Naive thymus-derived CD8-positive, alpha-beta T cell (primary cell): ENCODE data around the gene PXN. TPM values are rescaled to one million over a fixed set of nuclear protein-coding genes. Genes with fewer than 3 reads are reported as not detected.
A peak's percentile ranks its signal among the peaks of the same experiment; 100 is the strongest.
"Not testable (repeated sequence)": the region's sequence is repeated elsewhere in the genome, so short reads cannot be mapped to it uniquely, and the experiment has no call there.

ENCODE experiments used
- ATAC-seq, 2 donors: fragments of 150-1000 bp; cut with Tn5 transposase in 1 of 2; sonication (Bioruptor Pico), chemical (Tn5 transposase) in 1 of 2; 1 replicate in 1 of 2; 2 replicates in 1 of 2; pipeline ENCODE4 v1.10.0; 2021; ENCODE audit warnings: mild to moderate bottlenecking in 2 of 2, moderate library complexity in 2 of 2
- POLR2A ChIA-PET: fragments of 350-600 bp; sonication (Branson Sonifier 250); formaldehyde crosslinking; loops from one replicate; lab custom pipeline; 2021; ENCODE audit warnings: antibody characterized with exemption; lab: Charles Lee
- DNase-seq, 10 donors: peaks; one replicate each; pipeline versions ENCODE4 v3.0.0 to v3.0.0-alpha.2; 2020 to 2022
- H3K27ac Mint-ChIP-seq, 10 donors: one replicate each; pipeline ENCODE4 v1.8.0; 2020 to 2022; ENCODE audit warnings: mild to moderate bottlenecking in 10 of 10, mixed read lengths in 10 of 10, moderate library complexity in 4 of 10, inconsistent platforms in 1 of 10
- H3K27me3 Mint-ChIP-seq, 5 donors: one replicate each; pipeline ENCODE4 v1.8.0; 2021 to 2022; ENCODE audit warnings: mixed read lengths in 5 of 5
- H3K36me3 Mint-ChIP-seq, 3 donors: one replicate each; pipeline ENCODE4 v1.8.0; 2020 to 2022; ENCODE audit warnings: mixed read lengths in 3 of 3, mild to moderate bottlenecking in 2 of 3, inconsistent platforms in 1 of 3
- H3K4me1 Mint-ChIP-seq, 4 donors: one replicate each; pipeline ENCODE4 v1.8.0; 2021 to 2022; ENCODE audit warnings: mixed read lengths in 4 of 4
- H3K4me3 Mint-ChIP-seq, 10 donors: one replicate each; pipeline ENCODE4 v1.8.0; 2020 to 2022; ENCODE audit warnings: mild to moderate bottlenecking in 10 of 10, mixed read lengths in 10 of 10, moderate library complexity in 6 of 10, inconsistent platforms in 1 of 10
- H3K9me3 Mint-ChIP-seq, 9 donors: one replicate each; pipeline ENCODE4 v1.8.0; 2020 to 2022; ENCODE audit warnings: mixed read lengths in 9 of 9, mild to moderate bottlenecking in 3 of 9, inconsistent platforms in 1 of 9, moderate library complexity in 1 of 9
- polyA plus RNA-seq, 3 donors: library from polyadenylated mRNA; unstranded; fragments of 300-500 nt; fragmentation: Illumina TruSeq; gene quantifications; one replicate each; pipeline ENCODE4 v1.2.3, GENCODE V29; 2021
- total RNA-seq, 8 experiments: library from RNA in 2 of 8; stranded (reverse) in 2 of 8; gene quantifications; one replicate each; pipeline ENCODE4 v1.2.3 and lab custom pipeline; 2021 to 2026

Gene PXN
- total and polyA plus RNA-seq, 5 experiments from 2014 or later: 64.3 to 96.6 (median 93.9) TPM

- no peak overlapping the region for H3K27ac Mint-ChIP-seq
Observed at GRCh38 chr12:120221576-120221900, 44.0 kb downstream of the PXN start.

GRCh38 chr12:120220838-120221575, 44.5 kb downstream of the PXN start:
- H3K27me3 Mint-ChIP-seq: no peaks in the 10 kb centered on the region
- no peaks in the 10 kb centered on the region for H3K9me3 Mint-ChIP-seq
- peaks cover 0 to 61% (median 0%) of the 10 kb centered on the region in 3 donors for H3K36me3 Mint-ChIP-seq
- POLR2A ChIA-PET: interaction anchor here (1.1 to 2.0 kb wide), 3 partner anchors 19 to 71 kb away, joined by 3 to 9 read pairs (median 3); partner anchors contain the start of gene RPLP0
- peaks cover 13 to 24% (median 19%) of the 10 kb centered on the region in 4 donors for H3K4me1 Mint-ChIP-seq
- DNase-seq (no peak), ATAC-seq (no peak)
- H3K4me3 Mint-ChIP-seq: peak overlapping the region in 1 of 10 donors; percentile 24
- H3K27ac Mint-ChIP-seq: peak overlapping the region in 3 of 10 donors; percentile 22 to 59 (median 53)

More at GRCh38 chr12:120221576-120221900, 44.0 kb downstream of the PXN start:
- Mint-ChIP-seq H3K27me3 (no peaks in the 10 kb centered on the region), H3K9me3 (no peaks in the 10 kb centered on the region), H3K4me1 (peaks cover 15 to 29% (median 24%) of the 10 kb centered on the region in 4 donors), H3K36me3 (peaks cover 0 to 64% (median 0%) of the 10 kb centered on the region in 3 donors), H3K4me3 (no peak overlapping the region)
- no peak for DNase-seq
- POLR2A ChIA-PET: interaction anchor here (1.1 to 1.5 kb wide), 2 partner anchors 35 to 71 kb away, joined by 3 read pairs; no protein-coding TSS in a partner anchor
- ATAC-seq: no peak

GRCh38 chr12:120218680-120219606, 46.6 kb downstream of the PXN start:
- peak overlapping the region in 1 of 10 donors; percentile 57 for H3K27ac Mint-ChIP-seq

GRCh38 chr12:120216742-120217605, 48.6 kb downstream of the PXN start:
- no peaks in the 10 kb centered on the region for H3K27me3 Mint-ChIP-seq
- ATAC-seq: no peak
- POLR2A ChIA-PET: interaction anchor here (1.1 to 2.6 kb wide), 4 partner anchors 11 to 74 kb away, joined by 3 to 8 read pairs (median 4); partner anchors contain the start of gene RPLP0
- peaks cover 0 to 3% (median under 1%) of the 10 kb centered on the region in 4 donors for H3K4me1 Mint-ChIP-seq
- no peak for DNase-seq
- peaks cover 0 to 72% (median 0%) of the 10 kb centered on the region in 3 donors for H3K36me3 Mint-ChIP-seq
- no peak overlapping the region for H3K27ac Mint-ChIP-seq
- H3K4me3 Mint-ChIP-seq: no peak overlapping the region
- no peaks in the 10 kb centered on the region for H3K9me3 Mint-ChIP-seq

More at GRCh38 chr12:120218680-120219606, 46.6 kb downstream of the PXN start:
- Mint-ChIP-seq H3K9me3 (no peaks in the 10 kb centered on the region), H3K27me3 (no peaks in the 10 kb centered on the region), H3K36me3 (peaks cover 0 to 72% (median 0%) of the 10 kb centered on the region in 3 donors), H3K4me3 (no peak overlapping the region), H3K4me1 (peaks cover 3 to 7% (median 4%) of the 10 kb centered on the region in 4 donors)
- POLR2A ChIA-PET: interaction anchor here (1.2 to 2.0 kb wide), 3 partner anchors 9 to 73 kb away, joined by 5 to 9 read pairs (median 7); partner anchors contain the start of genes RNU4-2 and RPLP0
- ATAC-seq (no peak), DNase-seq (no peak)

GRCh38 chr12:120215766-120216735, 49.5 kb downstream of the PXN start:
- H3K36me3 Mint-ChIP-seq: peaks cover 0 to 75% (median 0%) of the 10 kb centered on the region in 3 donors
- no peaks in the 10 kb centered on the region for H3K27me3 Mint-ChIP-seq
- no peak overlapping the region for H3K4me3 Mint-ChIP-seq
- POLR2A ChIA-PET: interaction anchor here (1.1 to 2.6 kb wide), 4 partner anchors 12 to 75 kb away, joined by 3 to 8 read pairs (median 4); partner anchors contain the start of gene RPLP0
- H3K9me3 Mint-ChIP-seq: no peaks in the 10 kb centered on the region
- no peak for DNase-seq
- no peak for ATAC-seq
- H3K4me1 Mint-ChIP-seq: peaks cover 0 to 9% (median 2%) of the 10 kb centered on the region in 4 donors
- H3K27ac Mint-ChIP-seq: peak overlapping the region in 4 of 10 donors; percentile 7 to 86 (median 44)

GRCh38 chr12:120215357-120215735, 50.2 kb downstream of the PXN start:
- DNase-seq (no peak), ATAC-seq (no peak)
- Mint-ChIP-seq H3K9me3 (no peaks in the 10 kb centered on the region), H3K4me3 (no peak overlapping the region), H3K27ac (peak overlapping the region in 2 of 10 donors; percentile 37 to 52), H3K4me1 (peaks cover 0 to 13% (median 1%) of the 10 kb centered on the region in 4 donors), H3K36me3 (peaks cover 0 to 73% (median 0%) of the 10 kb centered on the region in 3 donors), H3K27me3 (no peaks in the 10 kb centered on the region)
- POLR2A ChIA-PET: interaction anchor here (0.6 kb wide), 1 partner anchor 80 kb away, joined by 5 read pairs; no protein-coding TSS in a partner anchor

GRCh38 chr12:120214626-120215356, 50.7 kb downstream of the PXN start:
- peaks cover 0 to 73% (median 0%) of the 10 kb centered on the region in 3 donors for H3K36me3 Mint-ChIP-seq
- H3K27me3 Mint-ChIP-seq: no peaks in the 10 kb centered on the region

GRCh38 chr12:120213758-120214157, 51.8 kb downstream of the PXN start:
- Mint-ChIP-seq H3K36me3 (peaks cover 0 to 67% (median 0%) of the 10 kb centered on the region in 3 donors), H3K27me3 (no peaks in the 10 kb centered on the region), H3K9me3 (no peaks in the 10 kb centered on the region), H3K4me3 (no peak overlapping the region), H3K4me1 (peaks cover 0 to 13% (median under 1%) of the 10 kb centered on the region in 4 donors), H3K27ac (no peak overlapping the region)
- POLR2A ChIA-PET: no interaction called here
- no peak for DNase-seq
- no peak for ATAC-seq

More at GRCh38 chr12:120214626-120215356, 50.7 kb downstream of the PXN start:
- H3K27ac Mint-ChIP-seq: no peak overlapping the region
- no peak overlapping the region for H3K4me3 Mint-ChIP-seq
- POLR2A ChIA-PET: interaction anchor here (0.6 kb wide), 2 partner anchors 19 to 80 kb away, joined by 4 to 5 read pairs; no protein-coding TSS in a partner anchor
- no peaks in the 10 kb centered on the region for H3K9me3 Mint-ChIP-seq
- DNase-seq: no peak
- ATAC-seq: no peak
- peaks cover 0 to 13% (median under 1%) of the 10 kb centered on the region in 4 donors for H3K4me1 Mint-ChIP-seq

GRCh38 chr12:120213182-120213581, 52.3 kb downstream of the PXN start:
- DNase-seq, POLR2A ChIA-PET, H3K9me3 Mint-ChIP-seq, H3K4me3 Mint-ChIP-seq, ATAC-seq, H3K27me3 Mint-ChIP-seq: not testable (repeated sequence)
- Mint-ChIP-seq H3K36me3 (peaks cover 0 to 62% (median 0%) of the 10 kb centered on the region in 3 donors), H3K4me1 (peaks cover 0 to 13% (median under 1%) of the 10 kb centered on the region in 4 donors), H3K27ac (peak overlapping the region in 2 of 10 donors; percentile 9 to 25)

- Mint-ChIP-seq H3K4me3 (no peak overlapping the region), H3K9me3 (no peaks in the 10 kb centered on the region), H3K36me3 (peaks cover 0 to 60% (median 2%) of the 10 kb centered on the region in 3 donors), H3K27ac (no peak overlapping the region), H3K27me3 (no peaks in the 10 kb centered on the region), H3K4me1 (peaks cover 0 to 13% (median under 1%) of the 10 kb centered on the region in 4 donors)
- POLR2A ChIA-PET: no interaction called here
- DNase-seq: no peak
- ATAC-seq: no peak
Observed at GRCh38 chr12:120212301-120212700, 53.2 kb downstream of the PXN start.
